ENCODE results near the gene MTFR1L.

MTFR1L gene

DNA sequence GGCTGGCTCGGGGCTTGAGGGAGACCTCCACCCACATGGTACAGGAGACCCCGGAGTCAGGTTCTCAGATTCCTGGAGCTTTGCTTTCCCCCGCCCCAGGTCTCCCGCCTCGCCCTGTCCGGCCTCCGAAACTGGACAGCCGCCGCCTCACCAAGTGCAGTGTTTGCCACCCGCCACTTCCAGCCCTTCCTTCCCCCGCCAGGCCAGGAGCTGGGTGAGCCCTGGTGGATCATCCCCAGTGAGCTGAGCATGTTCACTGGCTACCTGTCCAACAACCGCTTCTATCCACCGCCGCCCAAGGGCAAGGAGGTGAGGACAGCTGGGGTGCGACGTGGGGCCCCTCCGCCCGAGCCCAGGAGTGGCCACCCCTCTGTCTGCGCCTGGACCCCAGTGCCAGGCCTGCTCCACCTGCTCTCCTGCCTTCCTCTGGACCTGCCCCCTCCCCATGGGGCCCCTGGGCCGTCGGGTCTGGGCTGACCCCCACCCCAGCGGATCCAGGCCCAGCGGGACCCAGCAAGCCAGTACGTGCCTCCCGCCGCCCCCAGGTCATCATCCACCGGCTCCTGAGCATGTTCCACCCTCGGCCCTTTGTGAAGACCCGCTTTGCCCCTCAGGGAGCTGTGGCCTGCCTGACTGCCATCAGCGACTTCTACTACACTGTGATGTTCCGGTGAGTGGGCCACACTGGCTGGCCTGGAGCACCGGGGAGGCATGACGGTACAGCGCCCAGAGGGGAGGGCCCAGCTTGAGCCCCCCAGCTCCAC lies 11.1 kb upstream of the MTFR1L start:
- DNase-seq: no peak

DNA sequence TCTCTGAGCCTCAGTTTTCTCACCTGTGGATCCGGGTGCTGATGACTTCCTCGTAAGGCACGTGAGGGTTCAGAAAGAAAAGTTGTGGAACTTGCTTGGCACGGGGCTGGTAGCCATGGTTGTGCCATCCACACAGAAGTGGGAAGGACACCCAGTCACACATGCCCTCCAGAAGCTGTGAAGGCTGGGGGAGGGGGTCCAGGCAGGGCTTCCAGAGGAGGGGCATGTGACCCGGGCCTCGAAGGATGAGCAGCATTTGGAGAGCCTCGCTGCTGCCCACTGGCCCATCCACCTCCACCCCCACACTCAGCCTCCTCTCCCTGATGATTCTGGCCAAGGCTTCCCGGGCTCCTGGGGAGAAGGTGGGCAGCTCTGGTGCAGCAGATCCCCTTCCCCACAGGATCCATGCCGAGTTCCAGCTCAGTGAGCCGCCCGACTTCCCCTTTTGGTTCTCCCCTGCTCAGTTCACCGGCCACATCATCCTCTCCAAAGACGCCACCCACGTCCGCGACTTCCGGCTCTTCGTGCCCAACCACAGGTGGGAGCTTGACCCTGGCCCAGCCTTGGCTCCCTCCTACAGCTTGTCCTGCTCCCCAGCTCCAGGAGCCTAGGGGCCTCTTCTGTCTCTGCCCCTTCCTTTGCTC lies 10.3 kb upstream of the MTFR1L start:
- no peak for DNase-seq

DNA sequence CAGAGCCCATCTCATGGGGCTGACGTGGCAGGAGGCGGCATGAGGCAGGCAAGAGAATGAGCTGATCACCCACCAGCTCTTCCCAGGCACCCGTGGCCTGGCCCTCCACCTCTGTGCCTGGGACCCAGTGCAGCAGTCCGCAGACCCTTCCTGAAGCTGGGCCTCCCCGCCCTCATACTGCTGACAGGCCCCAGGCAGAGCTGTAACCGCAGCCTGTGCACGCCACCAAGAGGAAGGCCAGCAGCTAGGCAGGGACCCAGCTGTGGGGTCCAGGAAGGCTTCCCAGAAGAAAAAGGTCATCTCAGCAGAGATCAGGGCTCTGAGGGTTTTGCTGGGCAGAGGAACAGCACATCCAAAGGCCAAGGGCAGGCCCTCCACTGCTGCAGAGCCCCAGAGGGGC lies 9.8 kb upstream of the MTFR1L start:
- DNase-seq: no peak

DNA sequence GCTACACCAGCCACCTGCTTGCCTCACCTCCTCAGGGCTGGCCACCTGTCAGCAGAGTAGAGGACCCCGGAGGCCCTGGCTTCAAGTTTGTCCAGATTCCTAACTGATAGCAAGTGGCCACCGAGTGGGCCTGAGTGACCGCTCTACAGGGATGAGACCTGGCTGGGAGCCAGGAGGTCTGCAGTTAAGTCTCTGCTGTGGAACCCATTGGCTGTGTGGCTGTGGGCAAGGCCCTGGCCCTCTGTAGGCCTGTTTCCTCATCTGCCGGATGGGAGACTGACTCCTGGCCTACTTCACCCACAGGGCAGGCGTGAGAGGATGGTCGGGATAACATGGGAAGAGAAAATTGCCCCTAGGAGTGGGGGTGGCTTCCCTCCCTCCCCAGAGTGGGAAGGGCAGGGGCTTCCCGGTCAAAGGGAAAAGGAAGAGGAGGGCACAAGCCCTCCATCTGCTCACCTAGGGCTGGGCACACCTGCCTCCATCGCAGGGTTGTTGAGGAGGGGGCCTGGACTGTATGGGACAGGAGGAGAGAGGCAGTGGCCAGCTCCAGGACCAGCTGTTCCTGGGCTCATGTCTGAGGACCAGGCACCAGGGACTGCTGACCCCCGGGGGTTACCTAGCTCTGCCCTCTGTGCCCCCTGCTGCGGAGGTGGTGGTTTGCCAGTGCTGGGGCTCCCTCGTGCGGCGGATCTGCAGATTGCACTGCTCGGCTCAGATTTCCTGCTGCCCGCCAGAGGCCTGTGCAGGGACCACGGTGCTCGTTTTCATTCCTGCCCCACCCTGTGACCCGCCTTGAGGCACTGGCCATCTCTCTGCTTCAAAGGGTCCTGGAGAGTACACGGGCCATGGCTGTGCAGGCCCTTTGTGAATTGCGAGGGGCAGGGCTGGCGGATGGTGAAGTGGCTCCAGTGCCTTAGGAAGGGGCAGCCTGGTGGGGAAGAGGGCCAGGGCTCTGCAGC lies 9.1 kb upstream of the MTFR1L start:
- no peak for DNase-seq

DNA sequence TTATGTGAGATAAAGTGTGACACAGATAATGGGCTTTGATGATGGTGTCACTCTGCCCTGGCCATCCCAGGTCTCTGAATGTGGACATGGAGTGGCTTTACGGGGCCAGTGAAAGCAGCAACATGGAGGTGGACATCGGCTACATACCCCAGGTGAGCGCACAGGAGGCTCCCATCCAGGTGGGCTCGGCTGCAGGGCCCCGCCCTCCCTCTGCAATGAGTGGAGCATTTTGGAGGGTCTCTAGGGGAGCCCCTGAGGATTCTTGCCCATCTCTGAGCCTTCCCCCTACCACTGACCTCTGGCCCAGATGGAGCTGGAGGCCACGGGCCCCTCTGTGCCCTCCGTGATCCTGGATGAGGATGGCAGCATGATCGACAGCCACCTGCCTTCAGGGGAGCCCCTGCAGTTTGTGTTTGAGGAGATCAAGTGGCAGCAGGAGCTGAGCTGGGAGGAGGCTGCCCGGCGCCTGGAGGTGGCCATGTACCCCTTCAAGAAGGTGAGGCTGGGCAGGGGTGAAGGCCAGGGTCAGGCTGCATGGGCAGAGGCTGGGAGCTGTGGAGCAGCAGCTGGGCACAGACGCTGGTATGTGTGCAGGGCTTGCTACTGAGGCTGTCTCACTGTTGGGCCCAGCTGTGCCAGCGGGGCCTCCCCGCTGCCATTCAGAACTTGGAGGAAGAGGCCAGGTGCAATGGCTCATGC lies 8.2 kb upstream of the MTFR1L start:
- DNase-seq: no peak

DNA sequence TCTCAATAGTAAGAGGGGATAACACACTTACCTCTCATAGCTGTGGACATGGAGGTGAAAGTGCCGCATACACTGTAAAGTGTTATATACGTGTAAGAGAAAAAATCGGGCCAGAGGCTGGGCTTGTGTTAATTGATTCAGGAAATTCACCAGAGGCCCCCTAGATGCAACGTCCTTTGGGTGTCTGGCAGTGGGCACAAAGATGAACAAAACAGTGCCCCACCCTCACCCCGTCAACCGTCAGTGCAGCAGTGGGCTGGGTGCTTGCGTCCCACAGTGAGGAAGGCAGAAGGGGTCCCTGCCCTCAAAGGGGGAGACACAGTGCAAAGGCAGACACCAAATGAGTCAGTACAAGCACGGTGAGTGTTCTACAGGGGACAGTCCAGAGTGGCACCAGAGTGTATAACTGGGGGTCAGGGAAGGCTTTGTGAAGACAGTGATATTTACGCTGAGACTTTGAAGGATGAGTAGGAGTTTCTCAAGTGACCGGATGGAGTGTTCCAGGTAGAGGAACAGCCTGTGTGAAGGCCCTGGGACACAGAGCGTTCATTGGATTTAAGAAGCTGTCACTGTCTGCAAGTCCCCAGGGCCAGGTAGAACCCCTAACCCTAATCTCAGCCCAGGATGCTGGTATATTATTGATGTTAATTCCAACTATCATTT lies 6.6 kb upstream of the MTFR1L start:
- no peak for DNase-seq

DNA sequence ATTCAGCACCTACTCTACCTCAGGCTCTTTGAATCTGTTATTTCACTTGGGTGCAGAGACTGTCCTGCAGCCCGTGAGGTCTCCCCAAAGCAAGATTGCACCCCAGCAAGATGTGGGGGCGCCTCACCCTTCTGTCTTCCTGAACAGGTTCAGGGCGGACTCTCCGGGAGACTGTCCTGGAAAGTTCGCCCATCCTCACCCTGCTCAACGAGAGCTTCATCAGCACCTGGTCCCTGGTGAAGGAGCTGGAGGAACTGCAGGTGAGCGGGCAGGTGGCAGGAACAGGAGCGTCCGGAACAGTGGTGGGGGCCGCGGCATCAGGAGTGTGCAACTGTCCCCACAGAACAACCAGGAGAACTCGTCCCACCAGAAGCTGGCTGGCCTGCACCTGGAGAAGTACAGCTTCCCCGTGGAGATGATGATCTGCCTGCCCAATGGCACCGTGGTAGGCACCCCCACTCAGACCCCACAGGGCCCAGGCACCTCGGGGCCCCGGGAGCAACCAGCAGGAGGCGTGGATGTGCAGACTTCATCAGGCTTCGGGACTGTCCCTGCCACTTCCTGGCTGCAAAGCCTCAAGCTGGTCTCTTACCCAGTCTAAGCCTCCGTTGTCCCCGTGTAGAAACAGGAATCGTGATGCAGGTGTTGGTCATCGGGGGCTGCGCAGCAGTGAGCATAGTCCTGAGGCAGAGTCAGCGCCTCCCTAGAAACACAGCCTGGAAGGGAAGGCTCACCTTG lies 5.9 kb upstream of the MTFR1L start:
- no peak for DNase-seq

DNA sequence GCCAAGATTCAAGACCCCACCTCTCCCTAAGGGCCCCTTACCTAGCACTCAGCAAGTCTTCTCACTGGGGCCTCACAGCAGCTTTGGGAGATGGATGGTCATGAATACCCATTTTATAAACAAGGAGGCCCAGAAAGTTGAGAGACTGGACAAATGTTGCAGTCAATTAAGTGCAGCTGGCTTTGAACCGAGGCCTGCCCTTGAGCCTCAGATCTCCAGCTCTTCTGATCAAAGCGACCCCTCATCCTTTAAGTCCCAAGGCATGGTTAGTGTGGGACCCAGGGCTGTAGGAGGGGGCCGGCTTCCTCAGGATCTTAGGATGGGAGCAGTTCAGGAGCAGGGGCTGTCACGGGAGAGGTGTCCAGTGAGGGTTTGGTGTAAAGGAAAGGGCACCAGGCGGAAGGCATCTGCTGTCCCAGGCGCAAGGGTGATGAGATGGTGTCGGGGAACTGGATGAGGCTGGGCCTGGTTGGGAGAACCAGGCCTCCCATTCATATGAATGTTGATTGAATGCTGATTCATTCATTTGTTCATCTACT lies 5.1 kb upstream of the MTFR1L start:
- no peak for DNase-seq

DNA sequence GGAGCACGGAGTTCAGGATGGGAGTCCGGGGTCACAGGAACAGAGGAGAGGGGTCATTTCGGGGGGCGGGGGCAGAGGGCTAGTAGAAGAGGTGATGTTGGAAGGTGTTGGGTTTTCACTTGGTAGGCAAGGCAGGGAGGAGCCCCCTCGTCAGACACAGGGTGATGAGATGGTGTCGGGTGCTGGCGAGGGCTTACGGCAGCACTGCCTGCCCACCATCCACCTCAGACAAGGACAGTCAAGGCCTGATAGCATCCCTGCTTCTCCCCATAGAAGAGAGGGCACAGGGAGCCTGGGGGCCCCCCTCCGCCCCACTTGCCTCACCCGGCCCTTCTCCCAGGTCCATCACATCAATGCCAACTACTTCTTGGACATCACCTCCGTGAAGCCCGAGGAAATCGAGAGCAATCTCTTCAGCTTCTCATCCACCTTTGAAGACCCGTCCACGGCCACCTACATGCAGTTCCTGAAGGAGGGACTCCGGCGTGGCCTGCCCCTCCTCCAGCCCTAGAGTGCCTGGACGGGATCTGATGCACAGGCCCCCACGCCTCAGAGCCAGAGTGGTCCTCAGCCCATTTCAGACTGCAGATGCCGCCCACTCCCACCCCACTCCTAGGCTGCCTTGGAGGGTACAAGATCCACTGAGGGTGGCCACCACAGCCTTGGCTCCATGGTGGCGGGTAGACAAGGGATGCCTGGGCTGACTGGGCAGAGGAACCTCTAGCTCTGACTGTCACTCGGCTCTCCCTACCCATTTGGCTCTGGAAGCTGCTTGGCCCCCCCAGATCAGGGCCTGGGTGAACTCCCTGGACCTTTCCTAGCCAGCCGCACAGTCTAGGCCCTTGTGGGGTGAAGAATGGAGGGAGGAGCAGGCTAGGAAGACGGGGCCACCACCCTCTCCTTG lies 4.3 kb upstream of the MTFR1L start:
- DNase-seq: no peak

DNA sequence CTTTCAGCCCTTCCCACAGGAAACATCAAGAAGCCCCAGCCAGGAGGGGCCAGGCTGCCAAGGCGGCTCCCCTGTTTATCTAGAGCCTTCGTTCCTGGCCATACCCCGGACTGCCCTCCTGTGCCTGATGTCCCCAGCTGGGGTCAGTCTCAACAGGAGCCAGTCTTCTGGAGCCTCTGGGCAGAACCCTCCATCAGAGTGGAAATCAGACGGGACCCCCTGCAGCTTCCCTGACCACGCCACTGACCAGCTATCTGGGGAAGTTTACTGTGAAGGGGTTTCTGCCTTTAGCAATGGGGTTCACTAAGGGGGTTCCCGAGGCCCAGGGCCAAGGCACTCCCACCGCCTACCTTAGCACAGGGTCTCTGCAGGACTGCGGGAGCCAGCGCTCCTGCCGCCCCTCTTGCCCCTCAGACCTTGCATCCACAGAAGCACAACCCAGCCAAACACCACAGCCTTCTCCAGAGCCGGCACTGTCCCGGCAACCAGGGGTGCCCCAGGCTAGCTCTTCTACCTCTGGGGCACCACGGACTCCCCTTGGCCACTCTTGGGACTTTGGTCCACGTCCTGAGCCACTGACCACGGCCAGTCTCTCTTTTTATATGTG lies 3.5 kb upstream of the MTFR1L start:
- DNase-seq: no peak

DNA sequence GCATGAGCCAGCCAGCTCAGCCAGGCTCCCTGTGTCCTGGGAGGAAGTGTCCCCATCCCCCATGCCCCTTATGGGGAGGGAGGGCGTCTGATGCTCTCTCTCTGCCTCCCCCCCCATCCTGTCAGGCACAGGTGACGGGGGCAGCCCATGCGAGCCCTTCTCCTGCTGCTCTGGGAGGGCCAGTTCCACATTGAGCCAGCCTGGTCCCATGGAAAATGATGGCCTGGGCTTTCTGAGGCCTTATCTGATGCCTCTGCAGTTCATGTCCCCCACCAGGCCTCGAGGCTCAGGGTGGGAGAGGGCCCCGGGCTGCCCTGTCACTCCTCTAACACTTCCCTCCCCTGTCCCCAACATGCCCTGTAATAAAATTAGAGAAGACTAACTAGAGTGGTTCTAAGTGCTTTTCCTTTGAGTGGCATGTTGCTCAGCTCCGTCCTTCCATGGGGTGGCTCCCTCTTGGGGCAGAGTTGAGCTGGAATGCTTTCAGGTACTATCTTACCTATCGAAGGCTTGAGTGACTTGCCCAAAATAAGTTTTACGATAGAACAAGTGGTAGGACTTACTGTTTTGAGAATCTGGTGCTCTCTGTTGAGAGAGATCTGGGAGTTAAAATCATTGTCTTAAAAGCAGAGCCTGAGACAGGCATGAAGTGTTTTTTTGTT lies 1.8 kb upstream of the MTFR1L start:
- no peak for DNase-seq

DNA sequence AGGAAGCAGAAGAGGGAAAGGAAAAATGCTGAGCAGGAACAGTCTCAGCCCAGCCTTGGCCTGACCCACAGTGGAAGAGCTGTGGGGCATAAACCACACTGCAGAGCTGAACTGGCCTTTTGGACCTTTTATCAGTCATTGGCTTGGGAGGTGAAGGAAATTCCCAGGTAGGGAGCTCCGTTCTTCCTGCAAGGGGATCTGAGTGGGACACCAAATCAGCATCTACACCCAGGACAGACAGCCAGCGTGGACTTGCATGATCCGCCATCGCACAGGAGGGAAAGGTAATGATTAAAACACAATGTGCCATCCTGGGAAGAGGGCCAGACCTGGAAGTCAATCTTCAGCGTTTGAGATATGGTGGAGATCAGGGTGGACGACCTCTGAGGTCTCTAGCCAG lies 1.2 kb upstream of the MTFR1L start:
- no peak for DNase-seq

DNA sequence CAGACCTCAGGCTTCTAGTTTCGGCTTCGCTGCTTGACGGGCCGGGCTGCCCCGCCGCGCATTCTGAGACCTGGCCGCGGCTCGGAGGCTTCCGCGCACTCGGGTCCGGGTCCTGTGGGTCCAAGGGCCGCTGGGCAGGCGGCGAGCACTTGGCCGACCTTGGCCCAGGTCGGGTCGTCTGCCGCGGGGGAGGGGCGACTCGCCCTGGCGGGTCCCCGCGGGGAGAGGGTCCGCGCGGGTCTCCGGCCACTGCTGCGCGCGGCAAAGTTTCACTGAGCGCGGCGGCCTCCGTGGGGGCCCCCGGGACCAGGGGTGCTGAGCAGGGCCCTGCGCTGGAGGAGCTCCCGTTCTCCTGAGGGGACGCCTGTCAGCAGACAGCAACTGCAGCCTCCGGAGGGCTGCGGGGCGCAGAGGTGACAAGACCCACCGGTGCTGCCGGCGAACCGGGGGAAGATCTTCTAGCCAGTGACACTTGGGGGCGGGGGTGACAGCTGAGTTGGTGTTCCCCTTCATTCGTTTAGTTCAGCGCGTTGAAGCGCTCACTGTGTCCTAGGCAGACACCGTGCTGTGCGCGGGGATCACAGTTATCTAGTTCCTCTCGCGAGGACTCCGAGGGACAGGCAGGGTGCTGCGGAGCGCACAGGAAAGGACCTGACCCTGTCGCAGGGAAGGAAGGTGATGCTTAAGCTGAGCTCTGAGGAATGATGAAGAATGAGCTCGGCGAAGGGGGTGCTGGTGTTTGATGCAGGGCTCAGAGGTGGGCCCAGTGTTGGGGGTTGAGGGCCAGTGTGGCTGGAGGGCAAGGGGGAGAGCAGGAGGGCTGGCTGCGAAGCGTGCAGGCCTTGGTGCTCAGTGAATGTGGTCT lies 725 bp downstream of the MTFR1L start:
- no peak for DNase-seq

DNA sequence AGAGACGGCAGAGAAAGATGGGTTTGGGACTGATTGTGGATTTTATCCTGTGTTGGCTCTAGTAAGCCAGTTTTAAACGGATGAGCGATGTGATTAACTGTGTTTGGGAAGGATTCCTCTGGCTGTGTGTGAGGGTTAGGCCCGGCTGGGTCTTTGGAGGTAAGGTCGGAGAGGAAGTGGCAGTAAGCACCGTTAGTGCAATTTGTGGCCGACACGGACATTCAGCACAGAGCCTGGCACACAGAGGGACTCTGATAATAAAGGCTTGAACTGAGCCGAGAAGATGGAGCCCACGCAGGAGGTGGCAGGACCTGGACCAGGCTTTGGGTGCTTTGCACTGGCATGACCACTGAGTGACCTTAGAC lies 1.3 kb downstream of the MTFR1L start:
- DNase-seq: no peak

DNA sequence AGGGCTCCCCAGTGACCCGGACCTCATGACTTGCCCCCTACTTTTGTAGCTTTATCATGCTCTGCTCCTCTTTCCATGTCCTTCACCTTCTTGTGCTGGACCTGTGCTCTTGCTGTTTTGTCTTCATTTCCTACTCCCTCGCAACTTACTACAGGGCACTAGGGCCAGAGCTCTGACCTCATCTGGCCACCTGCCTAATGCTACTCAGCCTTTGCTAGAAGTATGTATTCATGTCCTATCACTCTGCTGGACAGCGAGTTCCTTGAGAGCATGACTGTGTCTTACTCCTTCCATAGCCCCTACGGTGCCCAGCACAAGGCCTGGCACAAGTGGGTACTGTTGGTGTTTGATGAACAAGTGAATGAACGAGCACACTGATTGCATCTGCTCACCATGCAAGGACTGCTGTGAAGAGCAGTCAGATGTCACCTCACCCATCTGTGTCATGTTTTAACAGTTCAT lies 1.9 kb downstream of the MTFR1L start:
- peak; percentile 39 for DNase-seq

DNA sequence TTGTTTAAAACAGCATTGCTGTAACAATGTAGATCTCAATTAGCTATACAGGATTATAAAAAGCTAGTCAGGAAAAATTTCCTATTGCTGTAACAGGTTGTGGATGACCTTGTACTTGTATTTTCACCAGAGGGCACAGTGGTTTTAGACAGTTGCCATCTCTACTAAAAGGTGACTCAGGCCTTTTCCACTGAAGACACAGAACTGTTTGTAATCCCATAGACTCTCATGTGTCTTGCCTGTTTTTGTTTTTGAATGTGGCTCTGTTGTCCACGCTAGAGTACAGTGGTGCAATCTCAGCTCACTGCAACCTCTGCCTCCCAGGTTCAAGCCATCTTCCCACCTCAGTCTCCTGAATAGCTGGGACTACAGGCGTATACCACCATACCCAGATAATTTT lies 5.9 kb downstream of the MTFR1L start:
- DNase-seq: no peak

DNA sequence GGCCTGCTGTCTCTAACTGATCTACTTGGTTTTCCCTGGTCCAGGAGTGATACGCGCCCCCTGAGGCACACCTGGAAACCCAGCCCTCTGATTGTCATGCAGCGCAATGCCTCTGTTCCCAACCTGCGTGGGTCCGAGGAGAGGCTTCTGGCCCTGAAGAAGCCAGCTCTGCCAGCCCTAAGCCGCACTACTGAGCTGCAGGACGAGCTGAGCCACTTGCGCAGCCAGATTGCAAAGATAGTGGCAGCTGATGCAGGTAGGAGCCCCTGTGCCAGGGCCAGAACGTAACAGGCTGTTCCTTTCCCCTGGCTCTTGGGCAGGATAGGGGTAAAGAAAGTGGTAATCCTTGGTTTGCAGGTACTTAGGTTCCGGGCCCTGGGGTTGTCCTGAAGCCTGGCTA lies 6.8 kb downstream of the MTFR1L start:
- DNase-seq: no peak

DNA sequence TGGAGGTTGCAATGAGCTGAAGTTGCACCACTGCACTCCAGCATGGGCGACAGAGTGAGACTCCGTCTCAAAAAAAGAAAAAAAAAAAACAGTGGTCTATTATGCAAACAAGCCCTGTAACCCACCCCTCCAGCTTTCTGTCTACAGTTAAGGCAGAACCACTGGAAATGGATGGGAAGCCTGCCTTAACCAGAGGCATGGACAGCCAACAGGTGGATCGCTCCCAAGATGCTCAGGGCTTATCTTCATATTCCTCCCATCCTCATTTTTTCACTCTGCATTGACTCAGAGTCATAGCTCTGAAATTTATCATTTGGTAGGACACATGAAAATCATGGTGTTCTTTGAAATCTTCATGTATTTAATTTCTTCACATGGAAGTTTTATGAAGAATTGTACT lies 8.7 kb downstream of the MTFR1L start:
- DNase-seq: no peak

Data from NCI-H226 (cell line).